HG03280 (cell line): ENCODE measurements around the gene HSPA1B.

Source experiments
- ATAC-seq: cut with Tn5 transposase; IDR thresholded peaks from one replicate; pipeline ENCODE4 v1.9.1; 2021; ENCODE audit warnings: mild to moderate bottlenecking, moderate library complexity; ENCODE audit not compliant: unreplicated experiment

The HSPA1B gene

GRCh38 chr6:31877125-31877650 is 49.6 kb downstream of the HSPA1B start:
- no peak for ATAC-seq

GRCh38 chr6:31877651-31878161 is 50.2 kb downstream of the HSPA1B start:
- ATAC-seq, result no peak

- ATAC-seq, result no peak
These were observed 50.7 kb downstream of the HSPA1B start for GRCh38 chr6:31878222-31878621.

- no peak for ATAC-seq
These were observed 51.2 kb downstream of the HSPA1B start, which contains the start of gene SLC44A4 for GRCh38 chr6:31878726-31879125. SLC44A4 (minus strand) TSS chr6:31878997; CDS start chr6:31878980, 17 bp downstream.

- no peak for ATAC-seq
These were observed 51.6 kb downstream of the HSPA1B start for GRCh38 chr6:31879143-31879542.
